NT2/D1 (cell line): ENCODE measurements around the gene DNAJB13.
"Not testable (repeated sequence)": the region's sequence is repeated elsewhere in the genome, so short reads cannot be mapped to it uniquely, and the experiment has no call there.

Source experiments
- SUZ12 ChIP-seq: IDR thresholded peaks from 2 replicates; pipeline ENCODE4 v1.6.1; 2011; ENCODE audit not compliant: insufficient read length, insufficient read depth; ENCODE audit errors: extremely low read depth
- YY1 ChIP-seq: IDR thresholded peaks from 2 replicates; pipeline ENCODE4 v1.6.1; 2011; ENCODE audit not compliant: insufficient read length, insufficient read depth
- ZNF274 ChIP-seq: IDR thresholded peaks from 2 replicates; pipeline ENCODE4 v1.6.1; 2011; ENCODE audit warnings: mild to moderate bottlenecking, low read depth, low read length

GRCh38 chr11:73985661-73986060, 34.8 kb downstream of the DNAJB13 start:
- not testable (repeated sequence) for TF ChIP-seq YY1, ZNF274, SUZ12
